NT2/D1 (cell line): ENCODE data around the gene SLC37A1.

ENCODE experiments used
- SUZ12 ChIP-seq: IDR thresholded peaks from 2 replicates; pipeline ENCODE4 v1.6.1; 2011; ENCODE audit not compliant: insufficient read length, insufficient read depth; ENCODE audit errors: extremely low read depth
- YY1 ChIP-seq: IDR thresholded peaks from 2 replicates; pipeline ENCODE4 v1.6.1; 2011; ENCODE audit not compliant: insufficient read length, insufficient read depth
- ZNF274 ChIP-seq: IDR thresholded peaks from 2 replicates; pipeline ENCODE4 v1.6.1; 2011; ENCODE audit warnings: mild to moderate bottlenecking, low read depth, low read length

DNA sequence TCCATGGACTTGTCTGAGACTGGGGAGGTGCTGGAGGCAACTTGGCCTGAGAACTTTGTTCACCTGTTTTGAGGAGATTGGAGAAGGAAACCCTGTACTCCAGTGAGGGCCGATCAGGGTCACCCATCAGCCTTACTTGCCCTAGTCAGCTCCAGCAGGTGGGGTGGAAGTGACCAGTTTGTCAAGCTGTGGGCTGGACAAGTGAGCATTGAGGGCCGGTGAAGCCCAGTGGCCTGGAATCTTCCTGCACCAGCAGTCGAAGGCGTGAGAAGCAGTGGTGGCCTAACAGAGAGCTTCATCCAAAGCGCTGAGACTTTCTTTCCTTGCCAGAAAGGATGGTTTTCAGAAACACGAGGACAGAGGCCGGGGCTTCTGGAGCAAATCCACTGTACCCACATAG lies 9.6 kb downstream of the SLC37A1 start:
- TF ChIP-seq ZNF274 (no peak), YY1 (no peak), SUZ12 (no peak)
